ENCODE results near the gene SBF1.
"Not testable (repeated sequence)": the region's sequence is repeated elsewhere in the genome, so short reads cannot be mapped to it uniquely, and the experiment has no call there.

The SBF1 gene

DNA sequence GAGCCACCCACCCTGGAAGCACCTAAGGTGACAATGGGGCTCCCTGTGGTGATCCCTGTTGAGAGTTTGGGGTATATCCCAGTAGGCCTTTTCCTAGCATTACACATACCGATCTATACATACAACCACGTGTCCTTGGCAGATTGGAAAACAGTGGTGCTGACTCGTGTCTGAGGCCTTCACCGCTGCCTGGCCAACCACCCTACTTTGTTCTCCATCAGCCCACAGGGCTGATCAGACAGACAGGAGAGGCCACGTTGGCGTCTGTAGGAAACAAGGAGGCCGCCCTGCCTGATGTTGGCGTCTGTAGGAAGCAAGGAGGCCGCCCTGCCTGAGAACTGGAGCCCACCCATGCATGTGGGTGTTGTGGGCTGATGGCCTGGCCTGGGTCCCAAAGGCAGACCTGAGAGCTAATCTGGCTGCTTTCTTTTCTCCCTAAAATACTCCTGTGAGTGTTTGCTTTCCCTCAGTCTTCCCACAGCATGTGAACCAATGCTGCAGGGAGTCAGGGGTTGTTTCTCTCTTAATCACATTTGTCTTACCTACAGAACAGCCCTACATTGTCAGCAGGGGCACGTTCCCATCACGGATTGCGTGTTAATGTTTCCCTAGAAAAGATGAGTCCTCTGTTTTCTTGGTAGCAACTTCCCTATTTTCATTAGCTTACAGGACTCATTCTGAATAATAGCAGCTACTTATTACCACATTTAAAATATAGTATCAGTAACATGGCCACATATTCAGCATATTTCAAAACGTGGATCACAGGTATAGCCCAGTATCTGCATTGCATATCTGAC, 57.2 kb downstream of the SBF1 start:
- no peaks in the 10 kb centered on the region for H3K36me3 ChIP-seq (replicated peaks; ENCODE audit: low read depth, low read length)
- H3K4me3 ChIP-seq (ENCODE audit: low read length), result no peak overlapping the region
- TF ChIP-seq CTCF (IDR thresholded peaks at IDR 0.05; ENCODE audit: low read depth, low read length) (no peak), EZH2phosphoT487 (IDR thresholded peaks at IDR 0.05; ENCODE audit: low read depth) (no peak)
- H3K79me2 ChIP-seq (ENCODE audit: low read length), result no peaks in the 10 kb centered on the region
- no peaks in the 10 kb centered on the region for H3K4me1 ChIP-seq (ENCODE audit: low read length)
- no peak overlapping the region for H3K4me2 ChIP-seq (ENCODE audit: low read length)
- no peak overlapping the region for H3K9ac ChIP-seq (ENCODE audit: low read length)
- no peaks in the 10 kb centered on the region for H3K27me3 ChIP-seq (ENCODE audit: low read depth, low read length)
- no peak overlapping the region for H3K27ac ChIP-seq (ENCODE audit: low read length)
- H2AFZ ChIP-seq (ENCODE audit: low read depth, low read length), result no peak overlapping the region
- no peaks in the 10 kb centered on the region for H3K9me3 ChIP-seq (ENCODE audit: insufficient read depth, low read length)
- no peaks in the 10 kb centered on the region for H4K20me1 ChIP-seq (ENCODE audit: insufficient read depth, low read length)

GRCh38 chr22:50416996-50417395, 57.8 kb downstream of the SBF1 start:
- no peak overlapping the region for H3K27ac ChIP-seq (ENCODE audit: low read length)
- no peaks in the 10 kb centered on the region for H4K20me1 ChIP-seq (ENCODE audit: insufficient read depth, low read length)
- no peaks in the 10 kb centered on the region for H3K36me3 ChIP-seq (replicated peaks; ENCODE audit: low read depth, low read length)
- no peak for TF ChIP-seq EZH2phosphoT487 (IDR thresholded peaks at IDR 0.05; ENCODE audit: low read depth)
- TF ChIP-seq CTCF (IDR thresholded peaks at IDR 0.05; ENCODE audit: low read depth, low read length), result no peak
- no peaks in the 10 kb centered on the region for H3K79me2 ChIP-seq (ENCODE audit: low read length)
- H3K27me3 ChIP-seq (ENCODE audit: low read depth, low read length), result no peaks in the 10 kb centered on the region
- no peak overlapping the region for H3K4me2 ChIP-seq (ENCODE audit: low read length)
- H3K4me1 ChIP-seq (ENCODE audit: low read length), result no peaks in the 10 kb centered on the region
- H3K4me3 ChIP-seq (ENCODE audit: low read length), result no peak overlapping the region
- H2AFZ ChIP-seq (ENCODE audit: low read depth, low read length), result no peak overlapping the region
- H3K9me3 ChIP-seq (ENCODE audit: insufficient read depth, low read length), result no peaks in the 10 kb centered on the region
- H3K9ac ChIP-seq (ENCODE audit: low read length), result no peak overlapping the region

DNA sequence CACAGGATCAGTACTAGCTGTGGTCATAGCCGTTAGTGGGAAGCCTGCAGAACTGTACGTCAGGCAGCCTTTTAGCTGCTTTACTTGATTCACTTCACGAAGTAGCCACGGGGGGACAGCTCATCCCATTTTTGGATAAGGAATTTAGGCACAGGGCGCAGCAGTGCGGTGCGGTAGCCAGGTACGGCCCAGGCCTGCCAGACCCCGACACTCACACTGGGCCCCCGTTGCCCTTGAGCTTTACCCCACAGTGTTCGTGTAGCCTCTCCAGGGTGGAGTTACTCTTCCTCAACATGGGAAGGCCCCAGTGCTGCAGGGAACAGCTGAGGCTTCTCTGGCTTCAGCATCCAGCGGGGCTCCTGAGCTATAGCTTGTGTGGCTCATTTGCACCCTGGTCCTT, 59.4 kb downstream of the SBF1 start:
- H3K4me3 ChIP-seq (ENCODE audit: low read length), result no peak overlapping the region
- H3K27ac ChIP-seq (ENCODE audit: low read length), result no peak overlapping the region
- H3K9ac ChIP-seq (ENCODE audit: low read length), result no peak overlapping the region
- H3K27me3 ChIP-seq (ENCODE audit: low read depth, low read length), result no peaks in the 10 kb centered on the region
- H3K4me1 ChIP-seq (ENCODE audit: low read length), result no peaks in the 10 kb centered on the region
- H3K79me2 ChIP-seq (ENCODE audit: low read length), result no peaks in the 10 kb centered on the region
- no peak overlapping the region for H3K4me2 ChIP-seq (ENCODE audit: low read length)
- no peaks in the 10 kb centered on the region for H3K36me3 ChIP-seq (replicated peaks; ENCODE audit: low read depth, low read length)
- H2AFZ ChIP-seq (ENCODE audit: low read depth, low read length), result no peak overlapping the region
- H4K20me1 ChIP-seq (ENCODE audit: insufficient read depth, low read length), result no peaks in the 10 kb centered on the region
- no peak for TF ChIP-seq EZH2phosphoT487 (IDR thresholded peaks at IDR 0.05; ENCODE audit: low read depth)
- no peak for TF ChIP-seq CTCF (IDR thresholded peaks at IDR 0.05; ENCODE audit: low read depth, low read length)
- no peaks in the 10 kb centered on the region for H3K9me3 ChIP-seq (ENCODE audit: insufficient read depth, low read length)

GRCh38 chr22:50414476-50415248, 60.2 kb downstream of the SBF1 start:
- H3K4me3 ChIP-seq (ENCODE audit: low read length), result no peak overlapping the region
- TF ChIP-seq EZH2phosphoT487 (IDR thresholded peaks at IDR 0.05; ENCODE audit: low read depth) (no peak), CTCF (IDR thresholded peaks at IDR 0.05; ENCODE audit: low read depth, low read length) (no peak)
- no peaks in the 10 kb centered on the region for H3K27me3 ChIP-seq (ENCODE audit: low read depth, low read length)
- H4K20me1 ChIP-seq (ENCODE audit: insufficient read depth, low read length), result no peaks in the 10 kb centered on the region
- H3K9me3 ChIP-seq (ENCODE audit: insufficient read depth, low read length), result no peaks in the 10 kb centered on the region
- H3K9ac ChIP-seq (ENCODE audit: low read length), result no peak overlapping the region
- H2AFZ ChIP-seq (ENCODE audit: low read depth, low read length), result no peak overlapping the region
- no peaks in the 10 kb centered on the region for H3K4me1 ChIP-seq (ENCODE audit: low read length)
- H3K4me2 ChIP-seq (ENCODE audit: low read length), result no peak overlapping the region
- no peaks in the 10 kb centered on the region for H3K79me2 ChIP-seq (ENCODE audit: low read length)
- no peaks in the 10 kb centered on the region for H3K36me3 ChIP-seq (replicated peaks; ENCODE audit: low read depth, low read length)
- H3K27ac ChIP-seq (ENCODE audit: low read length), result no peak overlapping the region

DNA sequence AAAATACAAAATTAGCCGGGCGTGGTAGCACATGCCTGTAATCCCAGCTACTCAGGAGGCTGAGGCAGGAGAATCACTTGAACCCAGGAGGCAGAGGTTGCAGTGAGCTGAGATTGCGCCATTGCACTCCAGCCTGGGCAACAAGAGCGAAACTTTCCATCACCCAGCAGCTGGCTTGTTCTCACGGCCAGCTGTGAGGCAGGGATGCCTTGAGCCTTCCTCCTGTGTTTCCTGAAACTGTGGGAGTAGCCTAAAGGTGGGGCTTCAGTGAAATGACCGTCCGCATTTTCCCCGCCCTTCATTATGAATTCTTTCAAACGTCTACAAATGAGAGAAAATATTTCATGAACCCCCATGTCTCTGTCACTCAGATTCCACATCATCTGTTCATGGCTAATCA, 65.9 kb downstream of the SBF1 start:
- H3K4me3 ChIP-seq (ENCODE audit: low read length); H3K9ac ChIP-seq (ENCODE audit: low read length); H3K4me1 ChIP-seq (ENCODE audit: low read length); H4K20me1 ChIP-seq (ENCODE audit: insufficient read depth, low read length); H3K36me3 ChIP-seq (replicated peaks; ENCODE audit: low read depth, low read length); H3K27me3 ChIP-seq (ENCODE audit: low read depth, low read length); H3K27ac ChIP-seq (ENCODE audit: low read length); H3K9me3 ChIP-seq (ENCODE audit: insufficient read depth, low read length); H3K79me2 ChIP-seq (ENCODE audit: low read length); H2AFZ ChIP-seq (ENCODE audit: low read depth, low read length); H3K4me2 ChIP-seq (ENCODE audit: low read length): not testable (repeated sequence)
